ENCODE results near the gene PSAPL1.

PSAPL1 gene

DNA sequence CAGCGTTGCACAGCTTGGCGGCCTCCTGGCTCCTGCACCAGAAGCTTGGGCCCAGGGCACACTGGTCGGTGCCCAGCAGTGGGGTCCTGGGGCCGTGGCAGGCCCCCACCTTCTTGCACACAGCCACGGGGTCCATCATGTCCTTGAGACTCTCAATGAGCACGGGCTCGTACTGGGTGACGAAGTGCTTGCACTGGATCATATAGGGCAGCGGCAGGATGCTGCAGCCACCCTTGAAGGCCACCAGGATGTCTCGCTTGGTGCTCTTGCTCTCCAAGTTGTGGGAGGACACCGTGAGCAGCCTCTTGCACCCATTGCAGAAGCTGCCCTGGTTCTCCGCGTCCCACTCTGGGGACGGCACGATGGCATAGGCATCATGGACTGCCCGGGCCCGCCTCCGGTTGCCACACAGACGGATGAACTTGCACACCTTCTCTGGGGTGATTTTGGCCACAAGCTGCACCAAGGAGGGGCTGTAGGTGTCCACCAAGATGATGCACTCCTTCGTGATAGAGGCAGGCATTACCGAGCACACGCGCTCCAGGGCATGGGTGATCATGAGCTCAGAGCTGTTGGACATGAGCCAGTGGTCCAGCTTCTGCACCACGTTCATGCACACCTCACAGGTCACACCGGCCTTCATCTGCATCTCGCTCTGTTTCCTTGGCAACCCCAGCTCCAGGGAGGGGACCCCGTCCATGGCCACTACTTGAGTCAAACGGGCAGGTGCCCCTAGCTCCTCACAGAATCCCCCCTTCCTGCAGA, 1.2 kb downstream of the PSAPL1 start:
- no peaks in the 10 kb centered on the region for H3K9me3 Mint-ChIP-seq
- H3K36me3 Mint-ChIP-seq (ENCODE audit: insufficient read depth), result no peaks in the 10 kb centered on the region
- H3K4me3 Mint-ChIP-seq, result no peak overlapping the region
- H3K27me3 Mint-ChIP-seq, result peaks cover 7 to 14% of the 10 kb centered on the region in 2 donors
- no peak overlapping the region for H3K27ac Mint-ChIP-seq
- no peak for DNase-seq
- ATAC-seq (replicated peaks), result no peak
- peaks cover 11 to 15% of the 10 kb centered on the region in 2 donors for H3K4me1 Mint-ChIP-seq (ENCODE audit: low read depth in 2 of 2)

DNA sequence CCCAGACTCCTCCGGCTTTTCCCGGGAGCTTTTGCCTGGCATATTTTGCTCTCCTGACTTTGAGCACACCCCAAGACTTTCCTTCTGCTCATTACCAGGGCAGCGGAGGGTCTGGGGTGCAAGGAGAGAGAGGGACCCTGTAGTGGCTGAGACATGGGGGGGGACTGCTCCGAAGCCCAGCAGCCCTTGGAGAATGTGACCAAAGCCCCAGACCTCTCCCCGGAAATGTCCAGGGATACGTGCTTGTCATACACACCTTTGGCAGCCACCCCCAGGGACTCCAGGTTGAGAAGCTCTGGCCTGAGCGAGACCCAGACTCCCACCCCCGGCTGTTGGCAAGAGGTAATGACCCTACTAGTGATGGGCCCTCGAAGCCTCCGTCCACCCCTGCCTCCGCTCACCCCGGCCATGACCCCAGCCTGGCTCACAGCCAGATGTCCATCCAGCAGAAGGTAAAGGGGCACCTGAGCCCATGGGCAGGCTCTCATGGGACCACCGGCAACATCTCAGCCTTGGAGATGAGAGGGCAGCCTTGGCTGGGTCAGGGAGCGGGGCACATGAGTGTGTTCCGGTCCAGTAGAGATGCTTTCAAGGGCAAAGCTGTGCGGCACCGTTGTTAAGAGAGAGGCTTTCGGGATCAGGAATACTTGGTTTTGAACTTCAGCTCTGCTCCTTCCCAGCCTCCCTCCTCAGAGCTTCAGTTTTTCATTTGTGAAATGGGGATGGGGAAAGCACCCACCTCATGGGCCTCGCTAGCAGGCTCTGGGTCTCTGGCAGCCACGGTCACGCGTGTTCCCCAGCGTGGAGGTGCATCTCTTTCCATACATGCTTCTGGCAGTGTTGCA, 2.0 kb downstream of the PSAPL1 start:
- peaks cover 12 to 22% of the 10 kb centered on the region in 2 donors for H3K27me3 Mint-ChIP-seq
- no peak overlapping the region for H3K27ac Mint-ChIP-seq
- ATAC-seq (replicated peaks), result no peak
- H3K4me1 Mint-ChIP-seq (ENCODE audit: low read depth in 2 of 2), result peaks cover 11 to 15% of the 10 kb centered on the region in 2 donors
- no peak overlapping the region for H3K4me3 Mint-ChIP-seq
- DNase-seq, result no peak
- H3K9me3 Mint-ChIP-seq, result no peaks in the 10 kb centered on the region
- H3K36me3 Mint-ChIP-seq (ENCODE audit: insufficient read depth), result peaks cover 3% of the 10 kb centered on the region

DNA sequence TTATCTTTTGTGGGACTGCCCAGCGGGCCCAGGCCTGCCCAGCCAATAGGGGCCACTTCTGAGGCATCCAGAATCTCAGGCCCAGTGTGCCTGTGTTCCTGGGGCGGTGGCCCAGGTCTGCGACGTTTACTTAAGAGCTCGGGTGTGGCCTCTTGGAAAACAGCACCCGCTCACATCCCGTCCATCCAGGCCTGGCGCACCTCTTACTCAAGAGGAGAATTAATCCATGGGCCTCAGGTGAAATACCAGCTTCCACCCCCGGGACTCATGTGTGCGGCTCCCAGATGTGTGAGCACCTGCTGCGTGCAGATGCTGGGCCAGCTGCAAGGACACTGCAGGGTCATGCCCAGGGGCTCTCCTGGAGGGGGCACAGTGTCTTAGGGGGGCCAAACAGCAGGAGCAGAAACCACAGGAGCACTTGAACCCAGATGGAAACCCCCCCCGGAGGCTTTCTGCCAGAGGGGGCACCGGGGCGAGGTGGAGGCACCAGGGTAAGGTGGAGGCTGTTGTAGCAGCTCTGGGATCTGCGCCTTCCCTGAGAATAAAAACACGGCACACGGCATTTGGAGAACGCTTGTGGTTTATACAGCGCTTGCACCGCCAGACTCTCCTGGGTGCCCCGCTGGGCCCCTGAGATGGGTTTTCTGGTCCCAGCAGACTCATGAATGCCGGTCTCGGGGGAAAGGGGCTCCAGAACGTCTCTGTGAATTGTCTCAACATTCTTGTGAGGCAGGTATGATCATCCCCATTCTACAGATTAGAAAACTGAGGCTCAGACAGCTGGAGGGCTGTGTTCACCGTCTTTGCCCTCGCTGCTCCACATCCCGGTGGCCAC, 2.8 kb downstream of the PSAPL1 start:
- peaks cover 12 to 30% of the 10 kb centered on the region in 2 donors for H3K27me3 Mint-ChIP-seq
- no peak overlapping the region for H3K4me3 Mint-ChIP-seq
- H3K36me3 Mint-ChIP-seq (ENCODE audit: insufficient read depth), result peaks cover 3% of the 10 kb centered on the region
- DNase-seq (no peak), ATAC-seq (replicated peaks) (no peak)
- H3K4me1 Mint-ChIP-seq (ENCODE audit: low read depth in 2 of 2), result peaks cover 11 to 15% of the 10 kb centered on the region in 2 donors
- H3K9me3 Mint-ChIP-seq, result no peaks in the 10 kb centered on the region
- H3K27ac Mint-ChIP-seq, result no peak overlapping the region

- peaks cover 12 to 35% of the 10 kb centered on the region in 2 donors for H3K27me3 Mint-ChIP-seq
- H3K4me1 Mint-ChIP-seq (ENCODE audit: low read depth in 2 of 2), result peaks cover 11 to 15% of the 10 kb centered on the region in 2 donors
- no peak overlapping the region for H3K4me3 Mint-ChIP-seq
- no peak for ATAC-seq (replicated peaks)
- H3K9me3 Mint-ChIP-seq, result no peaks in the 10 kb centered on the region
- H3K27ac Mint-ChIP-seq, result peak overlapping the region in 1 of 2 donors; percentile 67
- DNase-seq, result no peak
- peaks cover 3% of the 10 kb centered on the region for H3K36me3 Mint-ChIP-seq (ENCODE audit: insufficient read depth)
Measured at GRCh38 chr4:7430965-7431695, 3.6 kb downstream of the PSAPL1 start.

GRCh38 chr4:7430368-7430964, 4.3 kb downstream of the PSAPL1 start:
- ATAC-seq (replicated peaks) (no peak), DNase-seq (no peak)
- H3K4me1 Mint-ChIP-seq (ENCODE audit: low read depth in 2 of 2), result peaks cover 7 to 12% of the 10 kb centered on the region in 2 donors
- no peaks in the 10 kb centered on the region for H3K9me3 Mint-ChIP-seq
- H3K27me3 Mint-ChIP-seq, result peaks cover 12 to 32% of the 10 kb centered on the region in 2 donors
- H3K4me3 Mint-ChIP-seq, result no peak overlapping the region
- H3K36me3 Mint-ChIP-seq (ENCODE audit: insufficient read depth), result peaks cover 3% of the 10 kb centered on the region
- peak overlapping the region; percentile 14 to 67 for H3K27ac Mint-ChIP-seq

GRCh38 chr4:7429601-7430078, 5.1 kb downstream of the PSAPL1 start:
- ATAC-seq (replicated peaks) (no peak), DNase-seq (no peak)
- Mint-ChIP-seq H3K4me1 (ENCODE audit: low read depth in 2 of 2) (peaks cover 0 to 5% of the 10 kb centered on the region in 2 donors), H3K36me3 (ENCODE audit: insufficient read depth) (peaks cover 3% of the 10 kb centered on the region), H3K4me3 (no peak overlapping the region), H3K27me3 (peaks cover 12 to 28% of the 10 kb centered on the region in 2 donors), H3K27ac (peak overlapping the region in 1 of 2 donors; percentile 14), H3K9me3 (no peaks in the 10 kb centered on the region)

DNA sequence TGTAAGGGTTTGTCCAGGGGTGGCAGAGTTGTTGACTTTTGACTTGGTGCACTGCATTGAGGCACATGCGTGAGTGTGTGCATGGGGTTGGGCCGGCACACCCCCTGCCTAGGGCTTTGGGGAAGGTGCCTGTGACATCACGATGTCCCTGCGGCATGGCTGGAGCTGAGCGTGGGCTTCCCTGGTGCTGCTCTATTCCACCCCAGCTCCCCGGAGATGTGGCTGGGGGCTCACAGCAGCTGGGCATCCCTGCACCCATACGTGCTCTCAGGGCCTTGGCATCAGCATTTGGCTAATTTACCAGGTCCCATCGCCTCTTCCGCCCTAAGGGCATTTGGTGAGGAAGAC, 5.7 kb downstream of the PSAPL1 start:
- no peaks in the 10 kb centered on the region for H3K9me3 Mint-ChIP-seq
- H3K4me3 Mint-ChIP-seq, result no peak overlapping the region
- H3K36me3 Mint-ChIP-seq (ENCODE audit: insufficient read depth), result peaks cover 3% of the 10 kb centered on the region
- no peak for ATAC-seq (replicated peaks)
- peak overlapping the region in 1 of 2 donors; percentile 33 for H3K27ac Mint-ChIP-seq
- H3K4me1 Mint-ChIP-seq (ENCODE audit: low read depth in 2 of 2), result peaks cover 0 to 5% of the 10 kb centered on the region in 2 donors
- DNase-seq, result no peak
- H3K27me3 Mint-ChIP-seq, result peaks cover 12 to 28% of the 10 kb centered on the region in 2 donors

DNA sequence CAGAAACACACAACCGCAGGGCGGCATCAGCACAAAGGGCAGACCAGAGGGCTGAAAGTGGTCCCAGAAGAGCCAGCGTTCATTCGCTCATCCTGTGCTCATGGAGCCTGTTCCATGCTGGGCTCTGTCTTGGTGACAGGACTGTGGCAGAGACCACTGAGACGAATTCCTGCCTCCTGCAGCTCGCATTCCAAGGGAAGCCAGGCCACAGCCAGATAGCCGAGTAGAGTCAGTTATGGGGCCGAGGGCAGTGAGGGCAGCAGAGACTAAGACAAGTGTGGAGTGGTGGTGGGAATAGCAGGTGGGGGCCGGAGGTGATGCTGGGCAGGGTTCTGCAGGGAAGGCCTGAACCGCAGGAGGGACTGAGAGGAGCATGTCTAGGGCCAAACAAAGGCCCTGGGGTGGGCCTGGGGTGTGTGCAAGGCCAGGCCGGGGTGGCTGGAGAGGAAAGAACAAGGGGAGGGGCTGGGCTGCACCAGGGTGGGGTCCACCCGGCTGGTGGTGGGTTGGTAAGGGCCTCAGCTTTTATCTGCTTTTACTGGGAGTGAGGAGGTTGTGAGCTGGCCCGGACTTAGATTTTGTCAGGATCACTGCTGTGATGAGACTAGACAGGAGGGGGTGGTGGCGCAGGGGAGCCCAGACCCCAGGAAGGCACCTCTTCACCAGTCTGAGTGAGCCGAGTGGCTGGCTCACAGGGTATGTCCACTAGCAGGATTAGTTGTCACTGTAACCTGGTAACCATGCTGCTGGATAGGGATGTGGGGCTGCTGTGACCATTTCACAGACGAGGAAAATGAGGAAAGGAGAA, 6.3 kb downstream of the PSAPL1 start:
- Mint-ChIP-seq H3K27me3 (peaks cover 12 to 28% of the 10 kb centered on the region in 2 donors), H3K36me3 (ENCODE audit: insufficient read depth) (peaks cover 3% of the 10 kb centered on the region), H3K9me3 (no peaks in the 10 kb centered on the region), H3K4me3 (no peak overlapping the region), H3K4me1 (ENCODE audit: low read depth in 2 of 2) (peaks cover 0 to 5% of the 10 kb centered on the region in 2 donors), H3K27ac (peak overlapping the region in 1 of 2 donors; percentile 33)
- ATAC-seq (replicated peaks) (no peak), DNase-seq (no peak)

DNA sequence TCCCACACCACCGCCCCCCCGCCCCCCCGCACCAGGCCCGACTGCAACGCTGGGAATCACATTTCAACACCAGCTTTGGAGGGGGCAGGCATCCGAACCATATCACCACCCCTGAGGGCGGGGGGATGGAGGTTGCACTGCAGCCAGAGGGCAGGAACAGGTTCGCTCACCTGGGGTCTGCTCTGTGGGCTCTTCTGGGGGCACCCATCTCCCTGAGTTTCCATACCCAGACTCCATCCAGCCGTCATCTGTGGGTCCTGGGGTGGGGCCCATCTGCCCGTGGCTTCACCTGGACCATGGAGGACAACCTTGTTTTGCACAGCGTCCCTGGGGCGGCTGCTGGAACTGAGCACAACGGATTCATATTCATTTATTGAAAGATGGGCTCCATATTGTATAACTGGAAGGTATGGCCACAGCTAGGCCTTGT, 6.9 kb downstream of the PSAPL1 start:
- Mint-ChIP-seq H3K27me3 (peaks cover 12 to 28% of the 10 kb centered on the region in 2 donors), H3K9me3 (no peaks in the 10 kb centered on the region), H3K4me3 (no peak overlapping the region)

GRCh38 chr4:7427361-7427760, 7.4 kb downstream of the PSAPL1 start:
- H3K4me3 Mint-ChIP-seq, result no peak overlapping the region
- no peaks in the 10 kb centered on the region for H3K9me3 Mint-ChIP-seq
- DNase-seq (no peak), ATAC-seq (replicated peaks) (no peak)
- peaks cover 3% of the 10 kb centered on the region for H3K36me3 Mint-ChIP-seq (ENCODE audit: insufficient read depth)
- no peak overlapping the region for H3K27ac Mint-ChIP-seq
- peaks cover 12 to 32% of the 10 kb centered on the region in 2 donors for H3K27me3 Mint-ChIP-seq
- H3K4me1 Mint-ChIP-seq (ENCODE audit: low read depth in 2 of 2), result peaks cover 0 to 5% of the 10 kb centered on the region in 2 donors

More for the DNA sequence above, 6.9 kb downstream of the PSAPL1 start:
- no peak for DNase-seq
- H3K27ac Mint-ChIP-seq, result no peak overlapping the region
- H3K36me3 Mint-ChIP-seq (ENCODE audit: insufficient read depth), result peaks cover 3% of the 10 kb centered on the region
- peaks cover 0 to 5% of the 10 kb centered on the region in 2 donors for H3K4me1 Mint-ChIP-seq (ENCODE audit: low read depth in 2 of 2)
- ATAC-seq (replicated peaks), result no peak

DNA sequence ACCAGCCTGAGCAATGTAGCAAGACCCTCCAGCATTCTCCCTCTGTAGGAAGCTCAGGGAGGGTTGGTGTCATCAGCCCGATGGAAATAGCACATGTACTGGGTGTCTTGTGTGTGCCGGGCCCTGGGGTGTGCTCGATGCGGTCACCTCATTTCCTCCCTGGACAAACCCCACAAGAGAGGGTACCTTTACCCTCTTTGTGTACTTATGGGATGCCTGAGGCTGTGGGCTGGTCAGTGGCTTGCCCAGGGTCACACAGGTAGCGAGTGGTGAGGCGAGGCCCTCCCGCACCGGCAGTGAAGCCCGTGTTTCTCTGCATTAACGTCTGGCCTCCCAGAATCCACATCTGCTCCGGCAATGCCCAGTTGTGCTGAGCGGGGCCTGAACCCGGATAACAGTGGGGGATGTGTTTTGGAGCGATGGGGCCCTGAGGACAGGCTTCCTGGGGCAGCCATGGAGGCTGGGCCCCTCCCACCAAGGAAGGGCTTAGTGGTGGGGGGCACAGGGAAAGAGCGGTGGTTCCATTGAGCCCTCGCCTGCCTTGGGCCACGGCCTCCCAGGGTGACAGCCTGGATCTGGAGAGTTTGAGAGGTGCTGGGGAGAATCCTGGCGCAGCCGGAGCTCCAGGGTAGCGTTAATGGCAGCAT, 8.1 kb downstream of the PSAPL1 start:
- ATAC-seq (replicated peaks), result no peak

More for the DNA sequence above, 8.1 kb downstream of the PSAPL1 start:
- Mint-ChIP-seq H3K4me1 (ENCODE audit: low read depth in 2 of 2) (peaks cover 0 to 5% of the 10 kb centered on the region in 2 donors), H3K4me3 (no peak overlapping the region), H3K36me3 (ENCODE audit: insufficient read depth) (peaks cover 3% of the 10 kb centered on the region), H3K27me3 (peaks cover 12 to 35% of the 10 kb centered on the region in 2 donors), H3K27ac (no peak overlapping the region), H3K9me3 (no peaks in the 10 kb centered on the region)
- DNase-seq, result no peak
